Mesodermal cell (in vitro differentiated cells): Measurements from ENCODE around the gene PPIL1.
A peak's percentile ranks its signal among the peaks of the same experiment; 100 is the strongest.

ENCODE experiments used
- H3K27ac ChIP-seq: 2 replicates; pipeline ENCODE4 v1.7.0; 2013; ENCODE audit warnings: mild to moderate bottlenecking, low read depth, low read length, moderate library complexity; ENCODE audit not compliant: severe bottlenecking
- H3K36me3 ChIP-seq: 2 replicates; pipeline ENCODE4 v1.7.1; 2013; ENCODE audit warnings: mild to moderate bottlenecking, low read length, moderate library complexity; ENCODE audit not compliant: control insufficient read depth, insufficient read depth
- H3K4me1 ChIP-seq: one replicate; pipeline ENCODE4 v1.7.1; 2013; ENCODE audit warnings: mild to moderate bottlenecking, low read length; ENCODE audit not compliant: insufficient read depth, control insufficient read depth, poor library complexity, severe bottlenecking
- H3K4me3 ChIP-seq: 2 replicates; pipeline ENCODE4 v1.7.0; 2013; ENCODE audit warnings: low read length, control low read depth, mild to moderate bottlenecking; ENCODE audit not compliant: insufficient read depth, poor library complexity, severe bottlenecking; ENCODE audit errors: extremely low read depth
- H3K9me3 ChIP-seq: 2 replicates; pipeline ENCODE4 v1.7.1; 2013; ENCODE audit warnings: mild to moderate bottlenecking, low read length, moderate library complexity; ENCODE audit not compliant: control insufficient read depth
- WGBS, 2 experiments: methylation state at CpG; one replicate each; pipeline ENCODE4 v1.1.5; 2013; ENCODE audit warnings: missing lambda C conversion rate in 2 of 2; ENCODE audit not compliant: insufficient coverage in 2 of 2; 5-methylcytosine and 5-hydroxymethylcytosine counted together

PPIL1 gene

DNA sequence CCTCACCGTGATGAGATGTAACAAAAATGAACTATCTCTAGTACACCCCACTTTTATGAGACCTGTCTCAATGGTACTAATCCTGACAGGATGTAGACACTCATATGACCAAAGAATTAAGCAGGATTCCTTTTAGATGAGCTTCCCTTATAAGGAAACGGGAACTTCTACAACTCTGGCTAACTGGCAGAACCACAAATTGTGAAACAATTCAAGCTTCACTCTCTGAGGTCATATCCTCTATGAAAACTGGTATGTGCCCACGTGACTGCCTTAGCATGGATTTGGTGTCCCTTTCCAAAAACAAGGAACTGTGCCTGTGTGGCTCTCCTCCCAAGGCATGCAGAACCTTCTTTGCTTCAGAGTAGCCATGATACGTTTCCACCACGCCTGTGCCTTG, 21.3 kb downstream of the PPIL1 start:
- no peak overlapping the region for H3K4me3 ChIP-seq
- H3K27ac ChIP-seq, result no peak overlapping the region

DNA sequence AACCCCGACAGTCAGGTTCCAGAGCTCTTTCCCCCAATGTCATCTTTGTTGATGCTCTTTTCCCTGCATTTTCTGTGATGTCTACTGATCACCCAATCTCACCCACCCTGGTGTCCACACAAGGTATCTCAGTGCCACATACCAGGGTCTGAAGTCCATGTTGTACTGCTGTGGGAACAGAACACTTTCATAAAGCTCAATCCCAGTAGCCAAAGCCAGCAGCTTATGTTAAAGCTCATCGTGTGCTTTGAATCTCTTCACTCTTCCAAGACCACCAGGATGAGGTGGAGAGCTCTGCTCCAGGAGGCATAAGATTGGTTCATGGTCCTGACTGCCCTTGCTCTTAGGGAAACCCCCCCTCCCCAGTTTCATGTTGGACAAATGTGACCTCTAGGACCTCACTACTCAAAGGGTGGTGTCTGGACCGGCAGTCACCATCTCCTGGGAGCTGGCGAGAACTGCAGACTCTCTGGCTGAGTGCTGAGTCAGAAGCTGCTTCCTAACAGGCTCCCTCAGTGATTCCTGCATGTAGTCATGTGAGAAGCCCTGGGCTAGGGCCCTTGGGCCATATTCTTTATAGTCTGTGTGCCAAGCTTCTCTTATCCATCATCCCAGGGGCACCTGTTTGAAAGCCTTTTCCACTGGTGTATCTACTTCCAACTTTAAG, 22.0 kb downstream of the PPIL1 start:
- Histone ChIP-seq H3K27ac (no peak overlapping the region), H3K4me3 (no peak overlapping the region), H3K9me3 (no peaks in the 10 kb centered on the region), H3K36me3 (peaks cover 27% of the 10 kb centered on the region), H3K4me1 (peaks cover 28% of the 10 kb centered on the region)
- WGBS, 2 experiments, result 90 to 93% methylated on average over 3 to 4 of the region's 4 CpGs

More for the DNA sequence above, 21.3 kb downstream of the PPIL1 start:
- H3K36me3 ChIP-seq, result peaks cover 30% of the 10 kb centered on the region
- H3K4me1 ChIP-seq, result peaks cover 25% of the 10 kb centered on the region
- no peaks in the 10 kb centered on the region for H3K9me3 ChIP-seq
- WGBS, 2 experiments, result 96 to 98% methylated on average over 5 of the region's 5 CpGs

DNA sequence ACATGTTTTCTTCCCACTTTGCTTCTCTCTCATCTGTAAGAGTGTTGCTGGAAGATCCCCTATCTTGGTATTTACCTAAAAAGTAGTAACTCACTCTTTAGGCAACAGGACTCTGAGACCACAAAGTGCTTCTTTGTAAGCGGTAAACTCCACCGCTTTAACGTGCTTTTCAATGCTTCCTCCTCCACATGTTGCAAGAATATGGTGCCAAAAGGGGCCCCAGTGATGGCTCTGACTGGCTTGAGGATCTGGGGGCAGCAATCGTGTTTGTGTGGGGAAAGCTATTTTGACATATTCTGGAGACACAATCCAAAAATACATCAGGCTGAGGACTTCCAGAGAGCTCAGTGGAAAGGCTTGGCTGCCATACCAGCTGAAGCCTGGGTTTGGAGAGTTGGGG, 23.0 kb downstream of the PPIL1 start:
- H3K9me3 ChIP-seq, result no peaks in the 10 kb centered on the region
- H3K27ac ChIP-seq, result no peak overlapping the region
- peaks cover 28% of the 10 kb centered on the region for H3K4me1 ChIP-seq
- H3K4me3 ChIP-seq, result no peak overlapping the region
- WGBS, 2 experiments, result 78 to 94% methylated on average over 1 to 3 of the region's 4 CpGs
- peaks cover 27% of the 10 kb centered on the region for H3K36me3 ChIP-seq

DNA sequence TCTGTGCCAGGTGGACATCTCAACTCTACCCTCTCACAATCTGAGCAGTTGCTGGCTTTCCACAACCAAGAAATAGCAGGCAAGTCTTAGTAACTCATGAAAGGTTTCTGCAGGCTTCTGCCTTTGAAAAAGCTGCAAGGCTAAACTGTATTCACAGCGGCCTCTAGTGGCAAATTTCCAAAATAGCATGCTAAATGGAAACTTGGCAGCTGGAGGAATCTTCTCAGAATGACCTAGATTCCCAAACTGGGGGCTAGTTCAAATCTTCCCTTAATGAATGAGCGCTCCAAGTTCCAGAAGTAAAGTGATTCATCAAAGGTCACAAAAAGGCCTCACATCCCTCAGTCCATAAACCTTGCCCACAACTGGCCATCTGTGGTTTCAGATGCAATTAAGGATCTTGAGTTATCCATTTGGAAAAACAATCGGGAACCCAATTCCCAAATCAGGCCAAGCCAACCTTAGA, 23.4 kb downstream of the PPIL1 start:
- H3K4me3 ChIP-seq, result no peak overlapping the region
- peaks cover 28% of the 10 kb centered on the region for H3K4me1 ChIP-seq
- peaks cover 27% of the 10 kb centered on the region for H3K36me3 ChIP-seq
- WGBS, 2 experiments, result 50% methylated on average over 2 of the region's 3 CpGs
- H3K27ac ChIP-seq, result no peak overlapping the region
- H3K9me3 ChIP-seq, result no peaks in the 10 kb centered on the region

DNA sequence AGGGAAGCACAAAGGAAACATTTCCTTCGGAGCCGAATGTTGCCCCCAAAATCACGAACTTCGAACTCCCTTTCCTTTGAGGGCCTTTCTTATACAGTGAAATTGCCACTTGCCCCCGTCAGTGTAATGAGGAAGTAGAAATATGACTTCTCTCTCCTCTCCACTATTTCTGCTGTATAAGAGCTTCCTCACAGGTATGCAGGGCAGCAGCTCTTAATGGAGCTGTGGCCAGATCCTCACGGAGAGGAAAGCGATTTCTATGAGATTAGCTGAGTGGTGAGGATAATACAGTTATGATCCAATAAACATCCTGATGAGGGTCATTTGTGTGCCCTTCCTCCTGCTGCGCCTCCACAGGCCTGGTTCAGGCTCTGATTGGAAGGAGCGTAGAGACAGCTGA, 24.6 kb downstream of the PPIL1 start:
- Histone ChIP-seq H3K27ac (no peak overlapping the region), H3K4me3 (no peak overlapping the region), H3K36me3 (peaks cover 18% of the 10 kb centered on the region), H3K4me1 (peaks cover 28% of the 10 kb centered on the region), H3K9me3 (no peaks in the 10 kb centered on the region)
- 94 to 98% methylated on average over 3 to 8 of the region's 9 CpGs for WGBS, 2 experiments

DNA sequence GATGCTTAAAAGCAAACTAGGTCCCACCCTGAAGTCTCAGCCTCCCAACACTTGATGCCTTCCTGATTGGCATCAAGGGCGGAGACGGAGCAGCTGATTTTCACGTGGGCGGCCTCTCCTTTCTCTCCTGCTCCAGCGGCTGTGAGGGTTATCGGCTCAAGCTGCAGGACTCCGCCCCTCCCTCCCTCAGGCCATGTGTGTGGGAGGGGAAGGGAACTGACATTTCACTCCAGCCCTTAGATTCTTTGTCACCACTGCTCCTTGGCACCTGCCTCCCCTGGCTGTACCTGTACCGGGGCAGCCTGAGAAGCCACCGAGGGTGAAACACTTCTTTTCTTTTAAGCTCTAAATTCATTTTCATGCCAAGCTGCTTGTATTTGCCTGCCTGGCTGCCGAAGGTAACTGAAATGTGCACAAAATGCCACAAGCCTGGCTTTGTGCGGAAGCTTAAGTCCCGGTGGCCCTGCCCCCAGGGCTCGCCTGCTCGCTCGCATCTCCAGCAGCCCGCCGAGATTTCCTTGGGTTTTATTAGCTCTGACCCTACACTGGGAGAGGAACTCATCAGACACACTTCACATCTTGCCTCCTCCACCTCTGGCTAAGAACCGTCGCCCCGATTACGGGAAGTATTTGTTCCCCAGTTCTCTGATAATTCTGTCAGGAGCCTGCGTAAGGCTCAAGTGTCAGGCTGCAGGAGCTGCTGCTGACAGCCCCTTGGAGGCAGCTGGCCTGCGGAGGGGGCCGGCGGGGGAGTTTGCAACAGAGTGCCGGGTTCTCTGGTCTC, 25.8 kb downstream of the PPIL1 start:
- Histone ChIP-seq H3K9me3 (no peaks in the 10 kb centered on the region), H3K4me1 (peaks cover 28% of the 10 kb centered on the region), H3K4me3 (no peak overlapping the region), H3K27ac (peak overlapping the region; percentile 11), H3K36me3 (peaks cover 6% of the 10 kb centered on the region)
- 13 to 19% methylated on average over 12 to 15 of the region's 26 CpGs for WGBS, 2 experiments

DNA sequence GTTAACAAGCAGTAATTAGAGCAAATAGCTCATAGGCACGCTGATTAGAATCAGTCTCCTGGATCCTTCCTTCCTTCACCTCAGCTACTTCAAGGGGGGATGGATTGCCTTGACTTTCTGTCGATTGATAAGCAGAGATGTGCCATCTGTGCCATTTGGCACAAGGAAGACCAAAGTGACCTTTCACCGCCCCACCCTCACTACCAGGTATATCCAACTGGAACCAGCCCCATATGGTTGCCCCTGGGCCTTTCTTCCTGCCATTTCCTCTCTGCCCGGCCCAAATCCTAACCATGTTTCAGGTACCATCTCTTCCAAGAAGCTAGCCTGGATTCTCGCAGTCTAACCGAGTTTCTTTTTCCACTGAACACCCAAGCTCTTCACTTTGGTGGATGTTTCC, 26.6 kb downstream of the PPIL1 start:
- Histone ChIP-seq H3K27ac (no peak overlapping the region), H3K4me1 (peaks cover 20% of the 10 kb centered on the region), H3K4me3 (no peak overlapping the region), H3K9me3 (no peaks in the 10 kb centered on the region), H3K36me3 (no peaks in the 10 kb centered on the region)
- 92 to 94% methylated on average over 4 to 5 of the region's 6 CpGs for WGBS, 2 experiments

DNA sequence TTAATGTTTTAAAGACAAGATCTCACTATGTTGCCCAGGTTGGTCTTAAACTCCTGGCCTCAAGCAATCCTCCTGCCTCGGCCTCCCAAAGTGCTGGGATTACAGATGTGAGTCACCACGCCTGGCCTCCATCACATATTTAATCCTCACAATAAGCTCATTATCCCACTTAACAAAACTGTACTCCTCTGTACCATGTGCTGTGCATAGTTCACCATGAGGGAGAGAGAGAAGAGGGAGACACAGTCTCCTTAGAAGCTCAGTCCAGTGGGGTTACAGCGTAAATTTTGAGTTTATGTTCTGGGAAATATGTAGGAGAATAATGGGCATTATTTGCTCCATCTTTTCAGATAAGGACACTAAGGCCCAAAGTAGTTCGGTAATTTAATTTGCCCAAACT, 27.5 kb downstream of the PPIL1 start:
- WGBS, 2 experiments, result 100% methylated on average over 3 of the region's 4 CpGs

DNA sequence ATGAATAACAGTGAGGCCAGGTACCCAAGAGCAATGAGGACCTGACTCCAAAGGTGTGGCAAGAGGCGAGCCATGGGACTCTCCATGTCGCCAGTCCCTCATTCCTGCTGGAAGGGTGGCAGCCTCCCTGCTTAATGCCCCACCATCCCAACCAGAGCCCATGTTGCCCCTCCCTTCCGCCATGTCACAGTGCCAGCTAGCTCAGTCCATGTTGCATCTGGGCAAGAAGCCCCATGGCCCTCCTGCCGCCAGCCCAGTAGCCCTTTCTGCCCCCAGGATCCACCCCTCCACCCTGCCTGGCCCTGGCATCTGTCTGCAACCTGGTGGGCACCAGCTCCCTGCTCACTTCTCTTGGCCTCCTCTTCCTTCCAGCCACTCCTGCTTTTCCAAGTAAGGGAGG, 29.4 kb downstream of the PPIL1 start:
- Histone ChIP-seq H3K27ac (no peak overlapping the region), H3K36me3 (no peaks in the 10 kb centered on the region), H3K9me3 (no peaks in the 10 kb centered on the region), H3K4me1 (peaks cover 25% of the 10 kb centered on the region), H3K4me3 (no peak overlapping the region)
- WGBS, 2 experiments, result 63 to 73% methylated on average over 3 to 4 of the region's 4 CpGs

More for the DNA sequence above, 27.5 kb downstream of the PPIL1 start:
- Histone ChIP-seq H3K9me3 (no peaks in the 10 kb centered on the region), H3K27ac (no peak overlapping the region), H3K36me3 (no peaks in the 10 kb centered on the region), H3K4me1 (peaks cover 15% of the 10 kb centered on the region), H3K4me3 (no peak overlapping the region)

DNA sequence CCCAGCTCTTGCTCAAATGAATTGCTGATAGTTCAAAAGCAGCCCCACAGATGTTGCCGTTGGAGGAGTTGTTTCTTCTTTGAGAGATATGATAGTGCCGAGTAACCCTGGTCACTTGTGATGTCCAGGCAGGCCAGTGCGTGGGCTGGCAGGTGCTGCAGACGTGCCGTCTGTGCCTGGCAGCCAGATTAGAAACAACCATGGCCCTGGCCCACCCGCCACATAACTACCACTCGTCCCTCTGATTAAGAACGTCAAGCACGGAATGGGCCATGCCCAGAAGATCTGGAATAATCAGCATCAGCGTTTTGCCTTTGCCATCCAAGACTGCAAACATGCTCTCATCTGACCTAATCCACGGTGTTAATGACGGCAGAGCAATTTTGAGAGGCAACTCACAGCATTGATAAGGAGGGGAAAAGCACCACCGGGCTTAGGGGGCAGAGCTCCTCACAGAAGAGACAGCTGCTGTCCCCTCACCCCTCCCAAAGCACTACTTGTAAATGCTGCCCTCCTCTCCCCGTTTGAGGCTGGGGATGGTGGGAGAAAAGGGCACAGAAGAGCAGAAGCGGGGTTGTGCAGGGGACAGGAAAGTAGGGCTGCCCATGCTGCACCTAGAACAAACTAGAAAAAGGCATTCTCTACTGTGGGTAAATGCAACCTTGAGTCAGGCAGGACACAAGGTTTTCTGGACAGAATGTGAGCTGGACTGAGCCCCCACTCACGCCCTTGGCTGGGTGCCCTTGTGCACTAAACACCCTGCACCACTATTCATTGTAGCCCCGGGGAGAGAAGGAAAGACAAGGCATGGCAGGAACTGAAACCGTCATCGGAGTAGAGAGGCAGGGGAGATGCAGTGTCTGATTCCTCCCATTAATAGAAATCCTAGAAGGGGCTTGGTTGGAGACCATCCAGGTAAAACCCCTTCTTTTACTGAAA, 30.1 kb downstream of the PPIL1 start:
- Histone ChIP-seq H3K9me3 (no peaks in the 10 kb centered on the region), H3K4me1 (peaks cover 26% of the 10 kb centered on the region)
- 78 to 86% methylated on average over 12 to 13 of the region's 19 CpGs for whole genome bisulfite sequencing, 2 experiments

More for the DNA sequence above, 30.1 kb downstream of the PPIL1 start:
- H3K36me3 ChIP-seq, result no peaks in the 10 kb centered on the region
- no peak overlapping the region for H3K27ac ChIP-seq
- H3K4me3 ChIP-seq, result no peak overlapping the region
